Lower leg skin (tissue), 3 donors: ENCODE data around the gene FAM120A.

Experiments
- CTCF ChIP-seq, 3 donors: fragments of 450-650 bp; IDR thresholded peaks; one replicate each; pipeline ENCODE4 v1.5.1; 2016; ENCODE audit warnings: antibody characterized with exemption in 3 of 3, mild to moderate bottlenecking in 3 of 3, moderate library complexity in 2 of 3
- POLR2A ChIP-seq, 2 donors: fragments of 450-650 bp; IDR thresholded peaks; one replicate each; pipeline ENCODE4 v1.6.1; 2016 to 2017; ENCODE audit warnings: antibody characterized with exemption in 2 of 2, mild to moderate bottlenecking in 1 of 2, moderate library complexity in 1 of 2

- no peak for TF ChIP-seq CTCF (IDR thresholded peaks at IDR 0.05)
- no peak for TF ChIP-seq POLR2A (IDR thresholded peaks at IDR 0.05)
Measured at GRCh38 chr9:93486268-93486667, 34.8 kb downstream of the FAM120A start.
